ENCODE results near the gene CADPS2. TPM values are rescaled to one million over a fixed set of nuclear protein-coding genes. Genes with fewer than 3 reads are reported as not detected.

The CADPS2 gene
- total RNA-seq, 1 experiment from 2014 or later: 7.4 TPM

- no peak for DNase-seq (ENCODE audit: unreplicated experiment)
- Mint-ChIP-seq H3K27me3 (ENCODE audit: insufficient read depth, unreplicated experiment) (peaks cover 13% of the 10 kb centered on the region), H3K9me3 (ENCODE audit: unreplicated experiment) (no peaks in the 10 kb centered on the region), H3K4me1 (ENCODE audit: insufficient read depth, unreplicated experiment) (no peaks in the 10 kb centered on the region), H3K27ac (ENCODE audit: low read depth, unreplicated experiment) (no peak overlapping the region), H3K4me3 (ENCODE audit: unreplicated experiment) (no peak overlapping the region), H3K36me3 (ENCODE audit: insufficient read depth, unreplicated experiment) (peaks cover 6% of the 10 kb centered on the region)
- TF ChIP-seq, protein P1, sequence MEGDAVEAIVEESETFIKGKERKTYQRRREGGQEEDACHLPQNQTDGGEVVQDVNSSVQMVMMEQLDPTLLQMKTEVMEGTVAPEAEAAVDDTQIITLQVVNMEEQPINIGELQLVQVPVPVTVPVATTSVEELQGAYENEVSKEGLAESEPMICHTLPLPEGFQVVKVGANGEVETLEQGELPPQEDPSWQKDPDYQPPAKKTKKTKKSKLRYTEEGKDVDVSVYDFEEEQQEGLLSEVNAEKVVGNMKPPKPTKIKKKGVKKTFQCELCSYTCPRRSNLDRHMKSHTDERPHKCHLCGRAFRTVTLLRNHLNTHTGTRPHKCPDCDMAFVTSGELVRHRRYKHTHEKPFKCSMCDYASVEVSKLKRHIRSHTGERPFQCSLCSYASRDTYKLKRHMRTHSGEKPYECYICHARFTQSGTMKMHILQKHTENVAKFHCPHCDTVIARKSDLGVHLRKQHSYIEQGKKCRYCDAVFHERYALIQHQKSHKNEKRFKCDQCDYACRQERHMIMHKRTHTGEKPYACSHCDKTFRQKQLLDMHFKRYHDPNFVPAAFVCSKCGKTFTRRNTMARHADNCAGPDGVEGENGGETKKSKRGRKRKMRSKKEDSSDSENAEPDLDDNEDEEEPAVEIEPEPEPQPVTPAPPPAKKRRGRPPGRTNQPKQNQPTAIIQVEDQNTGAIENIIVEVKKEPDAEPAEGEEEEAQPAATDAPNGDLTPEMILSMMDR (IDR thresholded peaks at IDR 0.05; ENCODE audit: unreplicated experiment): no peak
- BruUV-seq (replicated peaks): no TSS peak
- CTCF ChIA-PET: interaction anchor here (0.8 kb wide), 1 partner anchor 475 kb away, joined by 3 read pairs; no protein-coding TSS in a partner anchor
- intact Hi-C loops (cut with micrococcal nuclease): no loop called here
- POLR2A ChIA-PET: no interaction called here
These were observed 7.2 kb upstream of the CADPS2 start for GRCh38 chr7:122893486-122893885.

DNA sequence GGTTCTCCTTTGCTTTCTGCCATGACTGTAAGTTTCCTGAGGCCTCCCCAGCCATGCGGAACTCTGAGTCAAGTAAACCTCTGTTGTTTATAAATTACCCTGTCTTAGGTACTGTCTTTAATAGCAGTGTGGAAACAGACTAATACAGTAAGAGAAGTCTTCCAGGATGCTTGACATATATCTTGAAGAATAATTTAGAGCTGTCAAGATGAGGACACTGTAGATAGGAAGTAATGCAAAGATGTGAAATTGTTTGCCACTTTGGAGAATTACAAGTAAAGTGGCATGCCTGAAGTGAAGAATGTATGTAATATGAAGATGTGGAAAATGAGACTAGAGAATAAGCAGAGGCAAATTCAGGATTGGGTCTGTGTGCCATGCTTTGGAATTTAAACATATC, 2.9 kb upstream of the CADPS2 start:
- TF ChIP-seq, protein P1 (IDR thresholded peaks at IDR 0.05; ENCODE audit: unreplicated experiment): no peak
- H3K27ac Mint-ChIP-seq (ENCODE audit: low read depth, unreplicated experiment): no peak overlapping the region
- ChIA-PET CTCF (interaction anchor here (0.7 kb wide), 1 partner anchor 1780 kb away, joined by 3 read pairs; no protein-coding TSS in a partner anchor), POLR2A (interaction anchor here (0.6 kb wide), 2 partner anchors 33 to 101 kb away, joined by 3 read pairs; no protein-coding TSS in a partner anchor)
- H3K9me3 Mint-ChIP-seq (ENCODE audit: unreplicated experiment): no peaks in the 10 kb centered on the region
- peaks cover 13% of the 10 kb centered on the region for H3K27me3 Mint-ChIP-seq (ENCODE audit: insufficient read depth, unreplicated experiment)
- intact Hi-C loops (cut with micrococcal nuclease): loop anchor here (5.0 to 10.0 kb wide), 3 partner anchors 87 to 478 kb away; no protein-coding TSS in a partner anchor
- peaks cover 6% of the 10 kb centered on the region for H3K36me3 Mint-ChIP-seq (ENCODE audit: insufficient read depth, unreplicated experiment)
- H3K4me3 Mint-ChIP-seq (ENCODE audit: unreplicated experiment): no peak overlapping the region
- peaks cover 15% of the 10 kb centered on the region for H3K4me1 Mint-ChIP-seq (ENCODE audit: insufficient read depth, unreplicated experiment)
- no TSS peak for BruUV-seq (replicated peaks)
- DNase-seq (ENCODE audit: unreplicated experiment): no peak

- peaks cover 6% of the 10 kb centered on the region for H3K36me3 Mint-ChIP-seq (ENCODE audit: insufficient read depth, unreplicated experiment)
- ChIA-PET CTCF (interaction anchor here (0.6 to 1.9 kb wide), 7 partner anchors 10 to 479 kb away, joined by 3 to 10 read pairs (median 3); no protein-coding TSS in a partner anchor), POLR2A (interaction anchor here (0.9 kb wide), 1 partner anchor 37 kb away, joined by 3 read pairs; no protein-coding TSS in a partner anchor)
- peaks cover 16% of the 10 kb centered on the region for H3K4me1 Mint-ChIP-seq (ENCODE audit: insufficient read depth, unreplicated experiment)
- H3K27me3 Mint-ChIP-seq (ENCODE audit: insufficient read depth, unreplicated experiment): peaks cover 13% of the 10 kb centered on the region
- H3K9me3 Mint-ChIP-seq (ENCODE audit: unreplicated experiment): no peaks in the 10 kb centered on the region
- no TSS peak for BruUV-seq (replicated peaks)
- intact Hi-C loops (cut with micrococcal nuclease): loop anchor here (5.0 to 10.0 kb wide), 3 partner anchors 86 to 479 kb away; no protein-coding TSS in a partner anchor
- H3K4me3 Mint-ChIP-seq (ENCODE audit: unreplicated experiment): no peak overlapping the region
- DNase-seq (ENCODE audit: unreplicated experiment): no peak
- TF ChIP-seq, protein P1 (IDR thresholded peaks at IDR 0.05; ENCODE audit: unreplicated experiment): no peak
- H3K27ac Mint-ChIP-seq (ENCODE audit: low read depth, unreplicated experiment): no peak overlapping the region
These were observed 1.6 kb upstream of the CADPS2 start for GRCh38 chr7:122887848-122888247.

DNA sequence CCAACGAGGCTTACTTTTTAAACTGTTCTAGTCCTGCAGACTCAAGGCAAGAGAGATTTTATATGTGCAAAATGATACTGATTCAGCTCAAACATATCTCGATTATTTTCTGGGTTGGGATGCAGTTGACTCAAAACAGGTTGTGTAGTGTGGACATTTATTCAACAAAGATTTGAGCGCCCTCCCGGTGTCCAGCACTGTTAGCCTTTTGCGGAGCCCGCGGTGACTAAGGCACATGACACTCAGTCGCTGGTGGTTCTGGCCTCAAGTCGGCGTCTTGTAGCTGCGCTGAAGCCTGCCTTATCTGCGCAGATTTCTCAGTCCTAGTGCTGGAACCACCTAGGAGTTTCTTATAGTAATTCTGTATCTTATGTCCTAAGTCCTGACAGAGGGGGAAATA, 938 bp upstream of the CADPS2 start:
- TF ChIP-seq, protein P1 (IDR thresholded peaks at IDR 0.05; ENCODE audit: unreplicated experiment): no peak
- CTCF ChIA-PET: interaction anchor here (0.6 to 1.9 kb wide), 8 partner anchors 9 to 480 kb away, joined by 3 to 10 read pairs (median 3); no protein-coding TSS in a partner anchor
- intact Hi-C loops (cut with micrococcal nuclease): loop anchor here (5.0 to 10.0 kb wide), 3 partner anchors 85 to 480 kb away; no protein-coding TSS in a partner anchor
- Mint-ChIP-seq H3K9me3 (ENCODE audit: unreplicated experiment) (no peaks in the 10 kb centered on the region), H3K27me3 (ENCODE audit: insufficient read depth, unreplicated experiment) (peaks cover 13% of the 10 kb centered on the region), H3K4me3 (ENCODE audit: unreplicated experiment) (peak overlapping the region; percentile 88), H3K36me3 (ENCODE audit: insufficient read depth, unreplicated experiment) (peaks cover 6% of the 10 kb centered on the region), H3K4me1 (ENCODE audit: insufficient read depth, unreplicated experiment) (peaks cover 21% of the 10 kb centered on the region), H3K27ac (ENCODE audit: low read depth, unreplicated experiment) (peak overlapping the region; percentile 23)
- POLR2A ChIA-PET: interaction anchor here (0.6 to 0.9 kb wide), 3 partner anchors 38 to 261 kb away, joined by 3 read pairs; no protein-coding TSS in a partner anchor
- no TSS peak for BruUV-seq (replicated peaks)
- DNase-seq (ENCODE audit: unreplicated experiment): peak; percentile 69

Data from MCF 10A (cell line).